ENCODE data around the gene BICD1.

Gene BICD1

DNA sequence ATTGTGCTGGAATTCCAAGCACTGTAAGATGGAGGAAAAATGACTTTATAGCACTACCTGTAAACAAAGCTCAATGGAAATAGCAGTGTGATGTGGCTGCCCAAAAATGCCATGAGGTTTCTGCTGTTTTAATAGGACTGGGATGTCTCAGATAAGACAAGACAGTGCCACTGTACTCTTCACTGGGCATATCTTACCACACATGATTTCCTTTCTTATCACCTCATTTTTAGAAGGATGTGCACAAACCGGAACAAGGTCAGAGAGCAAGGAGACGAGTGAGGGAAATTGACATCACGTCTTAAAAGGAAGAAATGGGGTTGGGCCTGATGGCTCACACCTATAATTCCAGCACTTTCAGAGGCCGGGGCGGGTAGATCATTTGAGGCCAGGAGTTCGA is 254.3 kb downstream of the BICD1 start:
- DNase-seq: no peak

DNA sequence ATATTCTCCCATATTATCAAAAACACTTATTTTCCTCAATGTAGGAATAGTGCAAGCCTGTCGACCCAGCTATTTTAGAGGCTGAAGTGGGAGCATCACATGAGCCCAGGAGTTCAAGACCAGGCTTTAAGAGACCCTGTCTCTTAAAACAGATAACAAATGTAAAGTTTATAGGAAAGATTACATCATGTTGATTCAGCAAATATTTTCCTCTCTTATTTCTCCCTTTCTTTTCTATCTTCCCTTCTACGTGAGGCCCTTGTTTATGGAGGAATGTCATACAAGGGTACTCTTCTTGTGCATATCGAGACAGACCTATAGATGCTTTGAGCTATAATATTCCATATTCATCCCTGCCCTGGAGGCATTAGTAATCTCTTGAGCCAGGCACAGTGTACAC is 256.2 kb downstream of the BICD1 start:
- no peak for DNase-seq

DNA sequence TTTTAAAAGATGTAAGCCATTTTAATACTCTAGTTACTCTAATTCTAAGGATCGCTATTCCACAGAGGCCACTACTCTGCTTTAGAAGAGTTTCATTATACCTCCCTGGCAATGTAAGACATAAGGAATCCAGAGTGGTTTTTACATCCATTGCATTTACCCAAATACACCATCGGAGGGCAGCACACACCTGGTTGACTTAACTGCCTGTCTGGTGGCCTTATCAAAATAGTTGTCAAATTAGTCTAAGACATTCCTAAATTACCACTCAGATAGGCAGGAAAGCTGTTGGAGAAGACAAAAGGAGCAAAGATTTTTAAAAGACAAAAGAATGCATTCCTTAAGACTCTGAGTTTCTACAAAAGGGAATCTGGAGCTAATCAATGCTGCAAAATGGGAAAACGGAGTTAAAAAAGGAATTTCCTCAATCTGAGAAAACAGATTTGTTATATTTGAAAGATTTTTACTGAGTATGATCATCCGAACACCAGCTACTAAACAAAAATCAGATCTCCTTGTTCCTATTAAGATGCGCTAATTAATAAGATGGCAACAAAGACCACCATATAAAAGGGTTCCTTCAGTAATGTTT is 258.9 kb downstream of the BICD1 start:
- DNase-seq: peak; percentile 46

DNA sequence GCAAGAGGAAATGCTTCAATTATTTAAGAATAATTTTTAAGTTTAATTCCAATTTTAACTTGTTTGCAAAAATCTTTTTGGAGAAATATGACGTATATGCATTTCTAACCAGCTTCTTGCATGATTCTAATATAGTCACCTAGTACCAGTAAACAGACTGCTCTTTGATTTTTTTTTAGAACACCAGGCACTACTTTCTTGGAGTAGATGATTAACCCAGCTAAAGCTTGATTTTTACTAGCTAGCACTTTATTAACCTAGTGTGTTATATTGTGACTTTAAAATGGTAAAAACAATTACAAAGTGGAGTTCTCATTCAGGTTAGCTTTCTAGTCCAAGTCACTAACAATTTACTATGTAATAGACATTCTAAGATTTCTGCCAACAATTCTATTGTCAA is 260.1 kb downstream of the BICD1 start:
- no peak for DNase-seq

DNA sequence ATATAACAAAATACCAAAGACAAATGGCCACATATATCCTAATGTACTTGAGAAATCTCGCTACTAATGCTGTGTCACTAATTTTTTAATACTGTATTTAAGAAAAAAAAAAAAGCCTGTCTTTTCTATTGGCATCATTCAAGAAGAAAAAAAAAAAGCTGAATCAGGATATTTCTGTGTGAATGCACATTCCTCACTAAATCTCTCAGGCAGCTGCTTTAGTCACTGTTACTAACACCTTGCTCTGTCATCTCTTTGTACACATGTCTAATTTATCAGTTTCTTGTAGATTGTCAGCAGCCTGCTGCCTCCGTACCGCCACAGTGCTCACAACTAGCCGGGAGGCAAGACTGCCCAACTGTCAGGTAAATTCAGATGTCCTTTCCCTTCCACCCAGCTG is 260.7 kb downstream of the BICD1 start:
- no peak for DNase-seq

DNA sequence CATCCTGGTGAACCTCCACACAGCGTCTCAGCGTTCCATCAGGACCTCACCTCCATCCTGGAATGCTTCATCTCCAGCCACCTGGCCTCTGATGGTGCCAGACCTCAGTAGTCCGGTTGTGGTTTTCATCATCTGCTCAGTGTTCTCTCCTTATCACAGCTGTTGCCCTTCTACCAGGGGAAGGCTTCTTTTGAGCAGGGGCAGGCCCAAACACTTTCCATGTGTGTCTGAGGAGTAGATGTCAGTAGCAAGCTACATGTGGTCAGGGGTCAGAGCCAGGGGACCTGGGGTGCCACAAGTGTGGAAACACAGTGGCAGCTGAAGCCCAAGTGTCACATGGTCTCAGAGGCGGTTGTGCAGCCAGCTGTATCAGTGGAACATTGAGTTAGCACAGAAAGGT is 262.6 kb downstream of the BICD1 start:
- DNase-seq: no peak

DNA sequence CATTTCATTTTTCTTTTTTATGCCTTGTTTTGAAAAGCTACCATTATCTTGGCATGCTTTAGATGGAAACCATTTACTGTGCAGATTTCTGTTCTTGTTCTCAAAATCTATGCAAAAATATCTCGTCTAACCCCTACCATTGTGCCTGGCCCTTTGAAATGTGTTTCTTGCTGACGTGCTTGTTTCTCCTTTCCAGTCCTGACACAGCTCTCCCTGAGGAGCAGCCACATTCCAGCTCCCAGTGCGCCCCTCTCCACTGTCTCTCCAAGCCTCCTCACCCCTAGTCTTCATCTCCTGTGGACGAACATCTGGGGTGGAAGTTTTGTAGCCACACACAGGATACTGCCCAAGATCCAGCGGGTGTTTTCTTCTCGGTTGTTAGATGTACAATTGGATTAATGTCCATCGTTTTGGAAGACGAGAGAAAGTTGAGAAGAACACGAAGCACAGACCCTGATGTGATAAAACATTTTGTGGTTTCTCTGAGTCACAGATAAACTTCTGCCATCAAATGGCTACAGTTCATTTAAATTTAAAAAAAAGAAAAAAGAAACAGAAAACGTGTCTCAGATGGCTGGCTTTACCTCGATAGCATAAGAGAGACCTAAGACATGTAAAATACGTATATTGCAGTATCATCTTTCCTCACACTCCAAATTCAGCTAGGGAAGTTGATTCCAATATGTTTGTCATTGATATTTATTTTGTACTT is 270.9 kb downstream of the BICD1 start:
- no peak for DNase-seq

DNA sequence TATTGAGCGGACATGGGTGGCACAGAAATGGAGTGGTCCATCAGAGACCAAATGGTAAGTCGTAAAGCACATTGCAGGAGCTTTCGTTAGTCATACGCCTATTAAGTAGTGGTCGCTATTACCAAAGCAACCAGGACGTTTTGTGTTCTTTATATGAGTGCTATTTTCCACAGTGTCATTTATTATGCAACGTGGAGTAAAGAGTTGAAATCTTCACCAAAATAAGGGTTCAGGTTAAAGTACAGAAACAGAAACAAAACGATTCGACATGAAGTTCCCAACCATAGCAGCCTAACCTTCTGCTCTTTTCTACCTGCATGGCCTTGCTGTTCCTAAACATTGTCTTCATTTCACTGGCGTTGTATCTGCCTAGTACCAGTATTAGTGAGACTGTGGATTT is 272.6 kb downstream of the BICD1 start:
- no peak for DNase-seq

DNA sequence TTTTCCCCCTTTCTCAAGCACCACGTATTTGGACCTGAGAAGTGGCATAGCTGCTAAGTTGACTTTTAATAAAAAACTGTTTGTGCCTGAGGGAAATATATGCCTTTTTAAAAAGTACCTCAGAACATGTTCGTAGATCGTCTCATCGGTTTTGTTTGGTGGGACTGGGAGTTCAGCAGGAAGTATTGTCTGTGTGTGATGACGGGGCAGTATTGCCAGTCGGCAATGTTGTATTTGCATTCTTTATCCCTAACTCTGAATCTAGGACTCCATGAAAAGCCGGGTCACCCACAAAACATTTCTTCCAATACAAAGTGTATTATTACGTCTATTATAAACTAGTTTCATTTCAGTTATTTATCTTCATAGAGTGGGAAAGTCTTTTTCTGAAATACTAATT is 273.0 kb downstream of the BICD1 start:
- DNase-seq: no peak

DNA sequence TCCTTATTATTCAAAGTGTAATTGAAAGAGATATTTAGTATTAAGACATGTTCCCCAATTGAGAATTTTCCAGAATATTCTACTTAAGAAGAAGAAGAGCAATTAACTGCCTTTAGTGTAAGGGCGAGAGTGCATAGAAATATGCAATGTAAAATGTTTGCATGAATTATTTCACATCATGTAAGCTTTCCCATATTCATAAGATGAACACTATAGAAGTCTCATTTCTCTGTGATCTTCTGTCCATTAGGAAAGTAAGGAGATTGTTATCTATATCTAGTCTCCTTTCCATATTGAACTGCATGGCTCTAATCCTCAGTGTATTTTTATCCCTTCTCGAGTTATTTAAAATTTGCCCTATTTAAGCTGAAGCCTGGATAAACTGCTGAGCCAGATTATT is 275.6 kb downstream of the BICD1 start:
- no peak for DNase-seq

DNA sequence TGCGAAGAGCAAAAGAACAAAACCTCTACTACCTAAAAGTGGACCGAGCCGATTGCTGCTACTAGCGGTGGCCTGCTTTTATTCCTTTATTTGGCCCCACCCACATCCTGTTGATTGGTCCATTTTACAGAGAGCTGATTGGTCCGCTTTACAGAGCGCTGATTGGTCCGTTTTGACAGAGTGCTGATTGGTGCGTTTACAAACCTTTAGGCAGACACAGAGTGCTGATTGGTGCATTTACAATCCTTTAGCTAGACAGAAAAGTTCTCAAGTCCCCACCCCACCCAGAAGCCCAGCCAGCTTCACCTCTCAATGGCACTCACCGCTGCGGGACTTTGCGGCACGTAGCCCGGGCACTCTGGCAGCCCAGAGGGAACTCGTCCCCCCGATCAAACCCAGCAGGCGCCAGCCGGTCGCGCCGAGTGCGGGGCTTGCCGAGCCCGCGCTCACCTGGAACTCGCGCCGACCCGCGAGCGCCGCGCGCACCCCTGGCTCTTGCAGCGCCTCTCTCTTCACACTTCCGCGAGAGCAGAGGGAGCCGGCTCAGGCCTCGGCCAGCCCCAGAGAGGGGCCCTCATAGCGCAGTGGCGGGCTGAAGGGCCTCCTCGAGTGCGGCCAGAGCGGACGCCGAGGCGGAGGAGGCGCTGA is 284.0 kb downstream of the BICD1 start:
- DNase-seq: no peak

DNA sequence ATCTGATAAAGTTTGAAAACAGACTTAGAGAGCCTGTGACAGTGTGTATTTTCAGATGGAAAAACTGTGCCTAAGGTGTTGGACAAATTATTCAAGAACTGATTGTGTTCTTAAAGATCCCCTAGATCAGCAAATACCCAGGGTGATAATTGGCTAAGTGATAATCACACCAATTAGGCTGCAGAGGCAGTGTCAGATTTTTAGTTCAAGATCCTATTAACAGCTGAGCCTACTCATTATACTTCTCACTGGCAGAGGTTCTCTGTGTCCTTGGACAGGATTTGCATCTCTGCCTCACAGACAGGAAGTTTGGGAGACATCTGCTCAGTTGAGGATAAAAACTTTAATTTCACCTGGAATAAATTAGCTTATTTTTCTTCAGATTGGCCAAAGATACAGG is 288.4 kb downstream of the BICD1 start:
- no peak for DNase-seq

DNA sequence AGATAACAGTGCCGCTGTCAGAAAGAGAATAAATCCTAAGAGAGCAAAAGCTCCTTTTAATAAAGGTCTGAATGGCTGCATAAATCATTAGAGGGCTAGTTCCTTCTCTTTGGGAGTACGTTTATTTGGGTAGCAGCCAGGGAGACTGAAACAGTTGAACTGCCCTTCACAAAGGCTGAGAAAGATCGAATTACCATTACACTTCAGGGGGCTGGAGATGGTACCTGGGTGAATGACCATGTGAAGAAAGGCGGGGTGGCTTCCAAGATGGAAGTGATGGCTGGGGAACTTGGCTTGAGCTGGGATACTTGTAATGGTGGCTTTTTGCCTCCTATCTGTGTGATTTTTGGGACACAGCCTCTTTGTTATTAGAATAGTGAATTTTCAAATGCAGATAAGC is 291.0 kb downstream of the BICD1 start:
- no peak for DNase-seq

DNA sequence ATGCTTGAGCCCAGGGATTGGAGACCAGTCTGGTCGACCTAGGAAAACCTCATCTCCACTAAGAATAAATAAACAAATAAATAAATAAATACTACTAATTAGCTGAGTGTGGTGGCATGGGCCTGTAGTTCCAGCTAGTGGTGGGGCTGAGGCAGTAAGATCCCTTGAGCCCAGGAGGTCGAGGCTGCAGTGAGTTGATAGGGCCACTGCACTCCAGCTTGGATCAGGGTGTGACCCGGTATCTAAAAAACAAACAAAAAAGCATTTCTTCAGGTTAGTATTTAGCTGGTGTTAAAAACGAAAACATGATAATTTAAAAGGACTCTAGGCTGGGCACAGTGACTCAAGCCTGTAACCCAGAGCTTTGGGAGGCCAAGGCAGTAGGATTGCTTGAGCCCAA is 291.5 kb downstream of the BICD1 start:
- DNase-seq: no peak

DNA sequence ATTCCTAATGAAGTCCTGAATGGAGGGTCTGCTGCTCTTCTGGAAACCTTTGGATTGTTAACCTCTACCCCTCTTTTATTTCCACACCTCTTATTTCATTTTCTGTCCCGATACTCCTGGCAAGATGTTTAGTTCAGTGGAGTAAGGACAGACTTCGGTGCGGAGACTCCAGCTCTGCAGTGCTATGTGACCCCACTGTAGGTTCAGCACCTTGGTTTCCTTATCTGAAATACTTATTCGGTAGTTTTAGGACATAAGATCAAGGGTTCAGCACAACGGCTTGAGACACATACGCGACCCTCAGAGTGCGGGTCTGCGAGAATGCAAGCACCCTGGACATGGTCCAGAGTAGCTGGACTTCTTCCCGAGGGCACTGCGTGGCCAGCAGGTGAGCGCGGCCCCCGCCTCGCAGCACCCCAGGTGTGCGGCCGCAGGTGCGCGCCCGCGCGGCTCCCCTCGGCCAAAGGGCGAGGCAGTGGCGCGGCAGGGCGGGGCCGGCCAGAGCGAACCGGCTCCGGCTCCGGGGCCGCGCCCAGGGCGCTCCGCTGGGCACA is 292.2 kb downstream of the BICD1 start:
- DNase-seq: no peak

DNA sequence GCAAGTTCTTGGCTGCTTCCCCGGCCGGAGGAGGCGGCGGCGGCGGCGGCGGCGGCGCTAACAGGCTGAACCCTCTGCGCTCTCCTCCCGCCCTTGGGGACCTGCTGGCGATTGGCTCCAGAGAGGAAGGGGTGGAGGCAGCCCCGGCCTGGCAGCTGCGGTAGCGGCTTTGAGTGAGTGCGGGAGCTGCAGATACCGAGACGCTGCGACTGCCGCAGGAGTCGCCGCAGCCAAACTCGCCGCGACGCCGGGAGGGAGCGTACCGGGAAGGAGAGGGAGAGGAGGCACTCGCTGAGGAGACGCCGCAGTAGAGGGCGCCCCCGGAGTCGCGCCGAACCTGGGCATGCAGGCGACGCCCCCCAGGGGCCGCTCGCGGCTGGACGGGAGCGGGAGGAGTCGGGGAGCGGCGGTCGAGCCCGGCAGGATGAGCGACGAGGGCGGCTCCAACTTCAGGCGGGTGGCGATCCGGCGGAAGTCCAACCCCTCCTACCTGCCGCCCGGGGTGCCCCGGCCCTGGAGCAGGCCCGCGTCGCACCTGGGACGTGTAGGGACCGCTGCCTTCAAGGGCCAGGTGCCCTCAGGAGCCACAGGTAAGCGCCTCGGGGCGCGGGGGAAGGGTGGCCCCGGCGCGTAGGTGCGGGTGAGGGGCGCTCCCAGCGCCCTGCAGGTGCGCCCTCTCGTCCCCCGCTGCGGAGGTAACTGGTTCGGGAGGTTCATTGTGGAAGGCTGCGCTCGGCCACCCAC is 292.9 kb downstream of the BICD1 start, which contains the start of gene FGD4:
Gene FGD4 (plus strand): TSS at position 189 of the 744 bp plus-strand sequence.
- DNase-seq: peak; percentile 43

DNA sequence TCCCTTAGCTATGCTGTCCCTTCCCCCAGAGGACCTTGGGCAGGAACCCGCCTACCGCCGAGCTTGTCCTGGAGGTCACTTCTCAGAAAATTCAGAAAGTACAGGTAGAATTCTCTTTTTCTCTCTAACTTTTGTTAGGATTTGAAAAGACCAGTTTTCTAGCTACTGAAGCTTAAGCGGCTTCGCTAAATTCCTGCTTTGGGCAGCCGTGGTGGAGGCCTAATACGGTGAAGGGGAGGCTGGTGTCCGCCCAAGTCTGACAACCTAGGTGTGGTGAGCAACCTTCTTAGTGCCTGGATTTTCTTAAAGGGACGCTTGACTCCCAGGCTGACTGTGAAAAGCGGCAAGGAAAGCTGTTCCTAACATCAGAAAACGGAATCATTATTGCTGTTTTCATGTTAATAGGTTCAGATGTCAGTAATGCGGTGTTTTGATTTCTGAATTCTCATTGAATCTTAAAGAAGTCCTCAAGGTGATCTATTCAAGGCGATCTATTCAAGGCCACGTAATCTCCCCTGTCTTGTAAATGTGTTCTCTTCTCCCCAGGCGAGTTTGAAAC is 293.5 kb downstream of the BICD1 start:
- no peak for DNase-seq

DNA sequence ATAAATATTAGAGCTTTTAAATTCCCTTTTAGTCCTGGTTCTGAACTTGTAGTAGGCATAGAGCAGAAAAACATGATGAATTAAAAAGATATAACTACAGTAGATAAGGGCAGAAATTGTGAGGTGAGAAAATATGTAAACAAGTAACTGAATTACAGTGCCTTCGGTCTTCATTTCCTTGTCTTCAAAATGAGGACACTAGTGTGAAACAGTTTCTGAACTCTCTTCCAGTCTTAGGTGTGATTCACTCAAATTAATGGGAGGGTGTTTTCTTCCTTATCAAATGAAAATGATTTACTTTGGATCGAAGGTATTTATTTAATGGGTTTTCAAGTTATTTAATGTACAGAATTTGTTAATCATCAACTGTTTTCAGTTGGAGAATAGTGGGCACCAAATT is 294.2 kb downstream of the BICD1 start:
- no peak for DNase-seq

DNA sequence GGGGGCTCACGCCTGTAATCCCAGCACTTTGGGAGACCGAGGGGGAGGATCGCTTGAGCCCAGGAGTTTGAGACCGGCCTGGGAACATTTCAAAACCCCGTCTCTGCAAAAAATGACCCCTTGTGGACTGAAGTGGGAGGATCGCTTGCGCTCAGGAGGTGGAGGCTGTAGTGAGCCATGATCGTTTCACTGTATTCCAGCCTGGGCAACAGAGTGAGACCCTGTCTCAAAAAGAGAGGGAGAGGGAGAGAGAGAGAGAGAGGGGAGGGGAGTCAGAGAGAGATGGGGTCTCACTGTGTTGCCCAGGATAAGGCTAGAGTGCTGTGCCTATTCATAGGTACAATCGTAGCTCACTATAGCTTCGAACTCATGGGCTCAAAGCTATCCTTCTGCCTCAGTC is 295.5 kb downstream of the BICD1 start:
- no peak for DNase-seq

DNA sequence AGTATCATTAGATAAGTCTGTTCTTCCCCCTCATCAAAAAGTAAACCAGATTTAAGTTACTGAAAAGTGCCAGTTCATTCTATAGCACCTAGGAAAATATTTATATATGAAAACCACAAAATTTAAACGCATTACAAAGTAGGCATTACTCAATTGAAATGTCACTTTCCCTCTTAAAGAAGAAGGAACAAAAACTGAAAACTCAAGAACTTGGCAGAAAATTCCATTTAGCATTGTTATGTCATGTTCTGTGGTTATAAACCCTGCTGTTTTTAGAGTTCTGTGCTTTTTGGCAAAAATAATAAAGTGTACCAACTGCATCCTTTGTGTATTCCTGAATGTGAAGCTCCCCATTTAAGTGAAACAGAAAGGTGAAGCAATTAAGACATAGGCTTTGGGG is 296.3 kb downstream of the BICD1 start:
- DNase-seq: no peak

DNA sequence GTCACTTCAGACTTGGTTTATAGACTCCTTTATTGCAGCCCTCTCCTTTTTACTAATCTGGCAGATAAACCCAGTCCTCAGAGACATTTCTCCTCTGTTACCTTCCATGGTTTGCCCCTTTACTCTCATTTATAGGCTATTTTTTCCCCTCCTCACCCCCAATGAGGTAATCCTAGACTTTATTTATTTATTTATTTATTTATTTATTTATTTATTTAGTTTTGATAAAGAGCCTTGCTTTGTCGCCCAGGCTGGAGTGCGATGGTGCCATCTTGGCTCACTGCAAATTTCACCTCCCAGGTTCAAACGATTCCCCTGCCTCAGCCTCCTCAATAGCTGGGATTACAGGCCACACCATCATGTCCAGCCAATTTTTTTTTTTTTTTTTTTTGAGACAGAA is 301.1 kb downstream of the BICD1 start:
- no peak for DNase-seq

DNA sequence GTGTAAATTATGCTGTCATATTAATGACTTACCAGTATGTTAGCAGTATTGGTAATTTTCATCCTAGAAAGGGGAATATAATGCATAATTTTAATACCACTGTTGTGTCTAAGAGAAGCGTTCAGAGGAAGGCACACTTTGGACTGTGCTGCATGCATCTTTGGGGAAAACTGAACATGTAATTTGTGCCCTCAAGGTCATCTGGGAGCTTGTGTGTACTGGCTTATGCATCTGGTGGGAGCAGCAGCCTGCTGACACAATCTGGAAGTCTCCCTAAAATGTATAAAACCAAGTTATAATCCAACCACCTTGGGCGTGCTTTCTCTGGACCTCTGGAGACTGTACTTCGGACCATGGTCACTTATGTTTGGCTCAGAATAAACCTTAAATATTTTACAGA is 306.8 kb downstream of the BICD1 start:
- no peak for DNase-seq

DNA sequence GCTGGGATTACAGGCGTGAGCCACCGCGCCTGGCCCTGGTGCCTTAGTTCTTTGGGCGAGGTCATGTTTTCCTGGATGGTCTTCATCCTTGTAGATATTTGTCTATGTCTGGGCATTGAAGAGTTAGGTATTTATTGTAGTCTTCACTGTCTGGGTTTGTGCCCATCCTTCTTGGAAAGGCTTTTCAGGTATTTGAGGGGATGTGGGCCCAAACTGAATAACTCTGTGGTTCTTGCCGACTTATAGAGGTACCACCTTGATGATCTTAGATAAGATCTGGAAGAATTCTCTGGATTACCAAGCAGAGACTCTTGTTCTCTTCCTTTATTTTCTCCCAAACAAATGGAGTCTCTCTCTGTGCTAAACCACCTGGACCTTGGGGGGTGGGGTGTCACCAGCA is 311.6 kb downstream of the BICD1 start:
- DNase-seq: no peak

All from NCI-H1436 treated with DMSO at 0.1 percent for 48 hours (cell line).